Ovary (tissue), 9 donors: ENCODE data around the gene RORC. TPM values are rescaled to one million over a fixed set of nuclear protein-coding genes. Genes with fewer than 3 reads are reported as not detected.
"Not testable (repeated sequence)": the region's sequence is repeated elsewhere in the genome, so short reads cannot be mapped to it uniquely, and the experiment has no call there.

Source experiments
- DNase-seq, 5 donors: peaks; one replicate each; pipeline ENCODE4 v3.0.0-alpha.2; 2019 to 2020
- H3K27ac ChIP-seq, 2 donors: fragments of 200-600 bp; one replicate each; pipeline versions ENCODE4 v1.5.1 to v1.8.0; 2019 to 2022
- H3K27me3 ChIP-seq: fragments of 200-600 bp; one replicate; pipeline ENCODE4 v1.8.0; 2022
- H3K36me3 ChIP-seq: fragments of 200-600 bp; sonication (generic); one replicate; pipeline ENCODE4 v1.5.1; 2019
- H3K4me1 ChIP-seq: one replicate; pipeline ENCODE4 v1.8.1; 2013; ENCODE audit warnings: mild to moderate bottlenecking, moderate library complexity; ENCODE audit not compliant: insufficient read depth
- H3K4me3 ChIP-seq: fragments of 200-600 bp; sonication (generic); one replicate; pipeline ENCODE4 v1.5.1; 2017
- H3K9me3 ChIP-seq, 2 donors: fragments of 200-600 bp in 1 of 2; sonication (generic) in 1 of 2; one replicate each; pipeline versions ENCODE4 v1.5.1 to v1.8.1; 2013 to 2019; ENCODE audit warnings: mild to moderate bottlenecking in 1 of 2, moderate library complexity in 1 of 2
- CTCF ChIP-seq, 3 donors: fragments of 450-650 bp in 2 of 3; fragments of 200-600 bp in 1 of 3; IDR thresholded peaks; one replicate each; pipeline versions ENCODE4 v1.5.1 to v1.8.0; 2016 to 2022; ENCODE audit warnings: antibody characterized with exemption in 3 of 3, mild to moderate bottlenecking in 1 of 3
- EP300 ChIP-seq: sonication (generic); formaldehyde crosslinking; IDR thresholded peaks from one replicate; pipeline ENCODE4 v1.6.1; 2017; ENCODE audit warnings: antibody characterized with exemption
- POLR2A ChIP-seq: fragments of 450-650 bp; IDR thresholded peaks from one replicate; pipeline ENCODE4 v1.6.1; 2017; ENCODE audit warnings: antibody characterized with exemption, mild to moderate bottlenecking, moderate library complexity
- WGBS, 3 donors: extraction: QIAGEN DNeasy Blood & Tissue Kit in 1 of 3; methylation state at CpG; one replicate each; pipeline versions ENCODE4 v1.1.5 to v1.1.7; 2013 to 2017; 5-methylcytosine and 5-hydroxymethylcytosine counted together
- intact Hi-C, 4 donors: fragments of 100-400 bp; cut with DNase I; formaldehyde crosslinking; loops; one replicate each; pipeline versions ENCODE4 v1.11.0 to v1.15.1; 2022 to 2023
- polyA plus RNA-seq, 2 donors: library from polyadenylated mRNA; stranded (reverse); fragments of 200-250 nt in 1 of 2; fragments of 350-450 nt in 1 of 2; fragmentation: Illumina TruSeq in 1 of 2; extraction: RNeasy Lipid Tissue Mini Kit (QIAGEN cat#74804) in 1 of 2; gene quantifications; one replicate each; pipeline ENCODE4 v1.2.3, GENCODE V29; 2013 to 2014
- total RNA-seq, 7 donors: library from RNA; depleted of rRNA in 2 of 7; stranded (reverse); fragments of >200 nt in 2 of 7; fragmentation: NEBNext Ultra II Directional in 3 of 7; extraction: Animal tissue kit (Norgen Biotek cat#: 25700) in 3 of 7; gene quantifications; one replicate each; pipeline versions ENCODE4 v1.1.0 to v1.2.4, GENCODE V29; 2016 to 2023
- donor health status: DM: no; HTN: no; CAD: no; lungs with moderate emphysema.
- donor health status: DM: no; HTN: no; CAD: no.
- donor health status: Bipolar disorder and iron deficiency.
- donor health status: DM: yes; HTN: yes; CAD: no.
- donor health status: DM: no; HTN: no; CAD: no.
- donor health status: DM: yes; HTN: yes; CAD: no.

Gene RORC
- total and polyA plus RNA-seq, 9 donors, result 0.18 to 22.3 (median 0.65) TPM

DNA sequence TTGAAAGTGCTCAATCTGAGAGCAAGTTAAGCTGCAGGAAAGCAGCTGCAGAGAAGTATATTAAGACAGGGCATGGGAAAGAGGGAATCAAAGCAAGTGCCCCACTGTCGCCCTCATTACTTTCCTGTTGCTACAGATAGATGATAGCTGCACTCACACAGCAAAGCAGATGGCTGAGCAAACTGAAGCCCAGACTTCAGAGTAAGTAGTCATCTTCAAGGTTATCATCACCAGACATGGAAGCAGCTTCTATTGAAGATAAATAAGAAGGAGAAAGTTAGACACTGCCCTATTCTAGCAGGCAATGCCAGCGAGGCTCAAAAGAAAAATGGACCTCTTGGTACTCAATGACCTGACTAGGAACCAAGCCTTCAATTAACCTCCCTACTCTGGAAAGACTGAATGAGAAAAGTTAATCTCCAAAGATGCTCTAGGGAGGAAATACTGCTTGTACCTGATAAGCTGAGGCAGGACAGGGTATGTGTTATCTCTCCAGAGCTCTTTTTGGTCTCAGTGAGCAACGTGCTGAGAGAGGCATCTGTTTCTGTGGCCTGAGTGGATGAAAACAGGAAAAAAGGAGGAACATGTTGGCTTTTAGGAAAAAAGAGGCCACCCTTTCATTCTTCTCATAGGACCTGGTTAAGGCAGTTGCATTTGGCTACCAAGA is 57.2 kb downstream of the RORC start:
- TF ChIP-seq CTCF (IDR thresholded peaks at IDR 0.05) (no peak), POLR2A (no peak), EP300 (no peak)
- no peaks in the 10 kb centered on the region for H3K4me1 ChIP-seq
- DNase-seq, result no peak
- 64 to 77% (median 69%) methylated on average over 3 of the region's 3 CpGs for WGBS, 3 donors
- H3K27me3 ChIP-seq, result no peaks in the 10 kb centered on the region
- H3K9me3 ChIP-seq, result no peaks in the 10 kb centered on the region
- no peak overlapping the region for H3K4me3 ChIP-seq
- no peak overlapping the region for H3K27ac ChIP-seq
- intact Hi-C loops, result no loop called here
- no peaks in the 10 kb centered on the region for H3K36me3 ChIP-seq

GRCh38 chr1:151773702-151774101 is 57.9 kb downstream of the RORC start:
- 69 to 75% (median 71%) methylated on average over 5 of the region's 5 CpGs for WGBS, 3 donors
- no peaks in the 10 kb centered on the region for H3K9me3 ChIP-seq
- H3K27ac ChIP-seq, result no peak overlapping the region
- H3K4me1 ChIP-seq, result no peaks in the 10 kb centered on the region
- TF ChIP-seq EP300 (no peak), CTCF (IDR thresholded peaks at IDR 0.05) (no peak), POLR2A (no peak)
- intact Hi-C loops, result no loop called here
- no peaks in the 10 kb centered on the region for H3K36me3 ChIP-seq
- no peaks in the 10 kb centered on the region for H3K27me3 ChIP-seq
- no peak overlapping the region for H3K4me3 ChIP-seq
- no peak for DNase-seq

DNA sequence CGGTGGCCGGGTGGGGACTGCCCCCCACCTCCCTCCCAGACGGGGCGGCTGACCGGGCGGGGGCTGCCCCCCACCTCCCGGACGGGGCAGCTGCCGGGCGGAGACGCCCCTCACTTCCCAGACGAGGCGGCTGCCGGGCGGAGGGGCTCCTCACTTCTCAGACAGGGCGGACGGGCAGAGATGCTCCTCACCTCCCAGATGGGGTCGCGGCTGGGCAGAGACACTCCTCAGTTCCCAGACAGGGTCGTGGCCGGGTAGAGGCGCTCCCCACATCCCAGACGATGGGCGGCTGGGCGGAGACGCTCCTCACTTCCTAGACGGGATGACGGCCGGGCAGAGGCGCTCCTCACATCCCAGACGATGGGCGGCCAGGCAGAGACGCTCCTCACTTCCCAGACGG is 62.3 kb downstream of the RORC start:
- H3K27ac ChIP-seq, H3K36me3 ChIP-seq, H3K27me3 ChIP-seq, intact Hi-C loops, DNase-seq, H3K4me3 ChIP-seq, H3K4me1 ChIP-seq, H3K9me3 ChIP-seq: not testable (repeated sequence)
- WGBS, 3 donors, result 88 to 94% (median 90%) methylated on average over 19 to 34 of the region's 34 CpGs

GRCh38 chr1:151768351-151769066 is 63.1 kb downstream of the RORC start:
- H3K27me3 ChIP-seq, H3K9me3 ChIP-seq, H3K4me3 ChIP-seq, intact Hi-C loops, H3K27ac ChIP-seq, H3K4me1 ChIP-seq, DNase-seq, H3K36me3 ChIP-seq: not testable (repeated sequence)
- WGBS, 3 donors, result 58 to 71% (median 62%) methylated on average over 2 to 7 of the region's 7 CpGs

DNA sequence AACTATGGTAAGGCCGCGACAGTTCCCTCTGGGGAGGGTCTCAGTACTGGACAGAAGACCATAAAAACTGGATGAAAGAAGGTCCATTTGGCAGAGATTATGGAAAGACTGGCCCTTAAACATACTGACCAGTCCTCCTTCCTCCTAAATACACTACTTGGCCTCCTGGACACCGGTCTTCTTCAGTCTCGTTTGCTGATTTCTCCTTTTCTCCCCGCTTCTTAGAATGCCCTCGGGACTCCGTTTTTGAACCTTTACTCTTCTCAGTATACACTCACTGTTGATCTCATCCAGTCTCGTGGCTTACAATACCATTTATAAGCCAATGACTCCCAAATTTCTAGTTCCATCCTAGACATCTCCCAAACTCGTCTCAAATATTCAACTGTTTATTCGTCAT is 67.6 kb downstream of the RORC start:
- no peak for DNase-seq
- peak overlapping the region; percentile 79 to 88 for H3K27ac ChIP-seq
- intact Hi-C loops, result no loop called here
- no peaks in the 10 kb centered on the region for H3K27me3 ChIP-seq
- H3K36me3 ChIP-seq, result no peaks in the 10 kb centered on the region
- H3K4me3 ChIP-seq, result peak overlapping the region; percentile 58
- no peaks in the 10 kb centered on the region for H3K9me3 ChIP-seq
- WGBS, 3 donors, result 45 to 62% (median 56%) methylated on average over 10 of the region's 10 CpGs
- TF ChIP-seq EP300, result no peak
- no peak for TF ChIP-seq CTCF (IDR thresholded peaks at IDR 0.05)
- TF ChIP-seq POLR2A, result no peak
- peaks cover 2% of the 10 kb centered on the region for H3K4me1 ChIP-seq
